HEK293T (cell line): ENCODE data around the gene CEP20.

Source experiments
- BHLHE40 ChIP-seq: fragments of 450-650 bp; IDR thresholded peaks from 2 replicates; pipeline ENCODE4 v1.6.1; 2016; ENCODE audit warnings: mild to moderate bottlenecking, moderate library complexity, borderline replicate concordance
- ELF4 ChIP-seq: fragments of 450-650 bp; IDR thresholded peaks from 2 replicates; pipeline ENCODE4 v1.6.1; 2017; ENCODE audit warnings: antibody characterized with exemption
- FOXA1 ChIP-seq: fragments of 450-650 bp; IDR thresholded peaks from 2 replicates; pipeline ENCODE4 v1.6.1; 2016; ENCODE audit warnings: mild to moderate bottlenecking
- HDGF ChIP-seq: fragments of 450-650 bp; IDR thresholded peaks from 2 replicates; pipeline ENCODE4 v1.6.1; 2017; ENCODE audit warnings: antibody characterized with exemption, borderline replicate concordance
- LEF1 ChIP-seq: fragments of 450-650 bp; IDR thresholded peaks from 2 replicates; pipeline ENCODE4 v1.6.1; 2017; ENCODE audit warnings: mild to moderate bottlenecking, borderline replicate concordance
- SP1 ChIP-seq: fragments of 450-650 bp; IDR thresholded peaks from 2 replicates; pipeline ENCODE4 v1.6.1; 2017
- SUZ12 ChIP-seq: fragments of 450-650 bp; IDR thresholded peaks from 2 replicates; pipeline ENCODE4 v1.6.1; 2016; ENCODE audit warnings: mild to moderate bottlenecking

GRCh38 chr16:15854906-15855703, 33.3 kb downstream of the CEP20 start:
- no peak for TF ChIP-seq SUZ12
- no peak for TF ChIP-seq HDGF
- TF ChIP-seq ELF4, result no peak
- no peak for TF ChIP-seq SP1
- no peak for TF ChIP-seq LEF1
- no peak for TF ChIP-seq FOXA1
- TF ChIP-seq BHLHE40, result no peak
